DOHH2 (cell line): ENCODE results near the gene LCAT.

Source experiments
- H3F3A ChIP-seq: fragments of 200-600 bp; sonication (generic), shearing (Covaris generic); 2 replicates; pipeline ENCODE4 v1.6.0; 2016; ENCODE audit warnings: antibody characterized with exemption, mild to moderate bottlenecking; ENCODE audit not compliant: control insufficient read depth, insufficient read depth
- H3K27ac ChIP-seq: fragments of 200-600 bp; sonication (generic); 2 replicates; pipeline ENCODE4 v1.5.1; 2014; ENCODE audit warnings: low read depth, mild to moderate bottlenecking, low read length, moderate library complexity
- H3K27me3 ChIP-seq: fragments of 200-600 bp; sonication (generic); 2 replicates; pipeline ENCODE4 v1.6.1; 2014; ENCODE audit warnings: mild to moderate bottlenecking, low read length, mixed read lengths; ENCODE audit not compliant: control insufficient read depth
- H3K36me3 ChIP-seq: fragments of 200-600 bp; sonication (generic); 2 replicates; pipeline ENCODE4 v1.6.1; 2014; ENCODE audit warnings: mild to moderate bottlenecking, low read length, moderate library complexity, mixed read lengths; ENCODE audit not compliant: control insufficient read depth
- H3K4me1 ChIP-seq: fragments of 200-600 bp; sonication (generic); 2 replicates; pipeline ENCODE4 v1.6.1; 2014; ENCODE audit warnings: mild to moderate bottlenecking, low read length, mixed read lengths; ENCODE audit not compliant: control insufficient read depth
- H3K4me2 ChIP-seq: fragments of 200-600 bp; sonication (generic); 2 replicates; pipeline ENCODE4 v1.6.0; 2014; ENCODE audit warnings: mild to moderate bottlenecking, low read length, moderate library complexity
- H3K4me3 ChIP-seq: fragments of 200-600 bp; sonication (generic); 2 replicates; pipeline ENCODE4 v1.5.1; 2014; ENCODE audit warnings: mild to moderate bottlenecking, low read length, mixed read lengths
- H3K79me2 ChIP-seq: fragments of 200-600 bp; sonication (generic); 2 replicates; pipeline ENCODE4 v1.6.1; 2014; ENCODE audit warnings: mild to moderate bottlenecking, low read length, mixed read lengths; ENCODE audit not compliant: control insufficient read depth
- H3K9me2 ChIP-seq: fragments of 200-600 bp; sonication (generic); replicated peaks from 2 replicates; pipeline ENCODE4 v1.6.1; 2014; ENCODE audit warnings: mild to moderate bottlenecking, low read length, mixed read lengths; ENCODE audit not compliant: control insufficient read depth
- H3K9me3 ChIP-seq: fragments of 200-600 bp; sonication (generic); 2 replicates; pipeline ENCODE4 v1.6.1; 2014; ENCODE audit warnings: antibody characterized with exemption, low read length, mixed read lengths; ENCODE audit not compliant: control insufficient read depth, insufficient read depth
- H4K20me1 ChIP-seq: fragments of 200-600 bp; sonication (generic); 2 replicates; pipeline ENCODE4 v1.6.0; 2014; ENCODE audit warnings: low read depth, mild to moderate bottlenecking, antibody characterized with exemption, low read length, moderate library complexity; ENCODE audit not compliant: control insufficient read depth, insufficient read depth
- CTCF ChIP-seq: fragments of 200-600 bp; sonication (generic); IDR thresholded peaks from one replicate; pipeline ENCODE4 v1.5.1; 2014; ENCODE audit warnings: antibody characterized with exemption, mild to moderate bottlenecking, low read depth, low read length; ENCODE audit not compliant: poor library complexity, severe bottlenecking
- EZH2phosphoT487 ChIP-seq: fragments of 200-600 bp; sonication (generic); IDR thresholded peaks from 2 replicates; pipeline ENCODE4 v1.6.1; 2017; ENCODE audit warnings: borderline replicate concordance, mild to moderate bottlenecking, antibody characterized with exemption, low read length, moderate library complexity, mixed read lengths

The LCAT gene

GRCh38 chr16:67902831-67903230 lies 41.1 kb downstream of the LCAT start:
- Histone ChIP-seq H3K9me3 (no peaks in the 10 kb centered on the region), H3K79me2 (peaks cover 19% of the 10 kb centered on the region), H4K20me1 (0 out of 2 replicates have a peak, but pooled peaks cover 3% of the 10 kb centered on the region), H3K4me1 (no peaks in the 10 kb centered on the region), H3K4me2 (no peak overlapping the region), H3K27me3 (no peaks in the 10 kb centered on the region), H3K9me2 (no peaks in the 10 kb centered on the region), H3K27ac (no peak overlapping the region), H3K36me3 (no peaks in the 10 kb centered on the region), H3F3A (no peaks in the 10 kb centered on the region), H3K4me3 (no peak overlapping the region)
- TF ChIP-seq CTCF (no peak), EZH2phosphoT487 (no peak)

DNA sequence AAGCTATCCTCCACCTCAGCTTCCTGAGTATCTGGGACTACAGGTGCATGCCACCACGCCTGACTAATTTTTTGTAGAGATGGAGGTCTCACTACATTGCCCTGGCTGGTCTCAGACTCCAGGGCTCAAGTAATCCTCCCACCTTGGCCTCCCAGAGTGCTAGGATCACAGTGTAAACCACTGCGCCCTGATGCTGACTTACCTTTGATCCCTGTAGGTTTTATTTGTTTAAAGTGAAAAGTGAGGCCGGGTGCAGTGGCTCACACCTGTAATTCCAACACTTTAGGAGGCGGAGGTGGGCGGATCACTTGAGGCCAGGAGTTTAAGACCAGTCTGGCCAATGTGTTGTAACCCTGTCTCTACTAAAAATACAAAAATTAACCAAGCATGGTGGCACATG lies 42.2 kb downstream of the LCAT start:
- Histone ChIP-seq H3F3A (no peaks in the 10 kb centered on the region), H4K20me1 (0 out of 2 replicates have a peak, but pooled peaks cover 3% of the 10 kb centered on the region), H3K27ac (no peak overlapping the region), H3K4me1 (no peaks in the 10 kb centered on the region), H3K36me3 (no peaks in the 10 kb centered on the region), H3K9me2 (no peaks in the 10 kb centered on the region), H3K4me3 (no peak overlapping the region), H3K79me2 (peaks cover 28% of the 10 kb centered on the region), H3K27me3 (no peaks in the 10 kb centered on the region), H3K9me3 (no peaks in the 10 kb centered on the region), H3K4me2 (no peak overlapping the region)
- TF ChIP-seq EZH2phosphoT487, result no peak
- TF ChIP-seq CTCF, result no peak

GRCh38 chr16:67897231-67897630 lies 46.7 kb downstream of the LCAT start:
- Histone ChIP-seq H3F3A (no peaks in the 10 kb centered on the region), H3K79me2 (peaks cover 64% of the 10 kb centered on the region), H3K4me2 (no peak overlapping the region), H3K9me2 (no peaks in the 10 kb centered on the region), H4K20me1 (no peaks in the 10 kb centered on the region), H3K27ac (no peak overlapping the region), H3K4me3 (no peak overlapping the region), H3K36me3 (no peaks in the 10 kb centered on the region; the same call in 1 of the 2 replicates), H3K27me3 (no peaks in the 10 kb centered on the region), H3K9me3 (no peaks in the 10 kb centered on the region), H3K4me1 (peaks cover 15% of the 10 kb centered on the region)
- no peak for TF ChIP-seq EZH2phosphoT487
- no peak for TF ChIP-seq CTCF
